ENCODE measurements around the gene KLHDC7B.

DNA sequence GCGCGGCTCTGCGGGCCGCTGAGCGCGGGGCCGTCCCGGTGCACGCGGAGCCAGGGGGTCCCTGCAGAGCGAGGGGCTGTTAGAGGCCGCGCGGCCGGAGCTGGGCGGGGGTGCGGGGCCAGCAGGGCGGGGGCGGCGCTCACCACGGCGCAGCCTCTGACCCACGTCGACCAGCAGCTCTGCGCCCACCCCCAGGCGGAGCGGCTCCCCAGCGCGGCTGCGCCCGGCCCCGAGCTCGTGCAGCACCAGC is 19.9 kb upstream of the KLHDC7B start:
- TF ChIP-seq, protein P1, sequence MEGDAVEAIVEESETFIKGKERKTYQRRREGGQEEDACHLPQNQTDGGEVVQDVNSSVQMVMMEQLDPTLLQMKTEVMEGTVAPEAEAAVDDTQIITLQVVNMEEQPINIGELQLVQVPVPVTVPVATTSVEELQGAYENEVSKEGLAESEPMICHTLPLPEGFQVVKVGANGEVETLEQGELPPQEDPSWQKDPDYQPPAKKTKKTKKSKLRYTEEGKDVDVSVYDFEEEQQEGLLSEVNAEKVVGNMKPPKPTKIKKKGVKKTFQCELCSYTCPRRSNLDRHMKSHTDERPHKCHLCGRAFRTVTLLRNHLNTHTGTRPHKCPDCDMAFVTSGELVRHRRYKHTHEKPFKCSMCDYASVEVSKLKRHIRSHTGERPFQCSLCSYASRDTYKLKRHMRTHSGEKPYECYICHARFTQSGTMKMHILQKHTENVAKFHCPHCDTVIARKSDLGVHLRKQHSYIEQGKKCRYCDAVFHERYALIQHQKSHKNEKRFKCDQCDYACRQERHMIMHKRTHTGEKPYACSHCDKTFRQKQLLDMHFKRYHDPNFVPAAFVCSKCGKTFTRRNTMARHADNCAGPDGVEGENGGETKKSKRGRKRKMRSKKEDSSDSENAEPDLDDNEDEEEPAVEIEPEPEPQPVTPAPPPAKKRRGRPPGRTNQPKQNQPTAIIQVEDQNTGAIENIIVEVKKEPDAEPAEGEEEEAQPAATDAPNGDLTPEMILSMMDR (IDR thresholded peaks at IDR 0.05): peak; percentile 45
- TF ChIP-seq ZFX (IDR thresholded peaks at IDR 0.05; ENCODE audit: borderline replicate concordance): no peak
